ENCODE measurements around the gene CERS6. TPM values are rescaled to one million over a fixed set of nuclear protein-coding genes. Genes with fewer than 3 reads are reported as not detected.

CERS6 gene
- total RNA-seq, 1 donor from 2014 or later = 10.9 TPM

GRCh38 chr2:168510125-168510756, 54.2 kb downstream of the CERS6 start:
- Histone ChIP-seq H3K36me3 (no peaks in the 10 kb centered on the region), H3K9me3 (no peaks in the 10 kb centered on the region), H3K27me3 (no peaks in the 10 kb centered on the region), H3K4me3 (no peak overlapping the region), H3K4me1 (peaks cover 0 to 6% of the 10 kb centered on the region in 2 donors), H3K27ac (no peak overlapping the region)
- TF ChIP-seq, protein P1, sequence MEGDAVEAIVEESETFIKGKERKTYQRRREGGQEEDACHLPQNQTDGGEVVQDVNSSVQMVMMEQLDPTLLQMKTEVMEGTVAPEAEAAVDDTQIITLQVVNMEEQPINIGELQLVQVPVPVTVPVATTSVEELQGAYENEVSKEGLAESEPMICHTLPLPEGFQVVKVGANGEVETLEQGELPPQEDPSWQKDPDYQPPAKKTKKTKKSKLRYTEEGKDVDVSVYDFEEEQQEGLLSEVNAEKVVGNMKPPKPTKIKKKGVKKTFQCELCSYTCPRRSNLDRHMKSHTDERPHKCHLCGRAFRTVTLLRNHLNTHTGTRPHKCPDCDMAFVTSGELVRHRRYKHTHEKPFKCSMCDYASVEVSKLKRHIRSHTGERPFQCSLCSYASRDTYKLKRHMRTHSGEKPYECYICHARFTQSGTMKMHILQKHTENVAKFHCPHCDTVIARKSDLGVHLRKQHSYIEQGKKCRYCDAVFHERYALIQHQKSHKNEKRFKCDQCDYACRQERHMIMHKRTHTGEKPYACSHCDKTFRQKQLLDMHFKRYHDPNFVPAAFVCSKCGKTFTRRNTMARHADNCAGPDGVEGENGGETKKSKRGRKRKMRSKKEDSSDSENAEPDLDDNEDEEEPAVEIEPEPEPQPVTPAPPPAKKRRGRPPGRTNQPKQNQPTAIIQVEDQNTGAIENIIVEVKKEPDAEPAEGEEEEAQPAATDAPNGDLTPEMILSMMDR (IDR thresholded peaks at IDR 0.05) = no peak
- no peak for DNase-seq (ENCODE audit: low spot score in 2 of 2)
- intact Hi-C loops (cut with DNase I) = loop anchor here (10.0 kb wide), 1 partner anchor 125 kb away; no protein-coding TSS in a partner anchor

GRCh38 chr2:168514692-168515091, 58.6 kb downstream of the CERS6 start:
- H3K36me3 ChIP-seq = no peaks in the 10 kb centered on the region
- H3K27me3 ChIP-seq = no peaks in the 10 kb centered on the region
- H3K4me3 ChIP-seq = no peak overlapping the region
- no peak for DNase-seq (ENCODE audit: low spot score in 2 of 2)
- peaks cover 0 to 12% of the 10 kb centered on the region in 2 donors for H3K4me1 ChIP-seq
- intact Hi-C loops (cut with DNase I) = loop anchor here (2.0 to 10.0 kb wide), 3 partner anchors 58 to 267 kb away; partner anchors contain the start of genes CERS6 and STK39
- TF ChIP-seq, protein P1 (IDR thresholded peaks at IDR 0.05) = no peak
- peak overlapping the region in 1 of 2 donors; percentile 29 for H3K27ac ChIP-seq
- H3K9me3 ChIP-seq = no peaks in the 10 kb centered on the region

DNA sequence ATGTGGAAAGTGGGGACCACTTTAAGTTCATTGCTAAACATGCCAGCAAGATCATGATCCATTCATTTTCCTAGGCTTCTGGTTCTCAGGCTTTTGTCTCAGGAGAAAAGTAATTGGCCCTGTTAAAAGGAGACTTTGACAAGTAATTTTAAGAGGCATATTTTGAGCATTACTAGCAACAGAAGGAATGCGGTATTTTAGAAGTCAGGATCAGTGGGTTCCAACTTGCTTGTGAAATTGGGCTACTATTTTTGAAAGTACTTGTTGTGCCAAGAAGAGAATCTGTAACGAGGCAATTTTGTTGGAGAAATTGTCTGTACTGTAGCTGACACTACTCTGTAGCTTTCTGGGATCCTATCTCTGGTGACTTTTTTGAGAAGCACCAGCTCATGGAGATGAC, 59.4 kb downstream of the CERS6 start:
- Histone ChIP-seq H3K36me3 (no peaks in the 10 kb centered on the region), H3K27ac (peak overlapping the region; percentile 21 to 29), H3K9me3 (no peaks in the 10 kb centered on the region), H3K4me1 (peaks cover 0 to 12% of the 10 kb centered on the region in 2 donors), H3K27me3 (no peaks in the 10 kb centered on the region), H3K4me3 (no peak overlapping the region)
- no peak for DNase-seq (ENCODE audit: low spot score in 2 of 2)
- intact Hi-C loops (cut with DNase I) = loop anchor here (2.0 to 10.0 kb wide), 3 partner anchors 59 to 268 kb away; partner anchors contain the start of genes CERS6 and STK39
- TF ChIP-seq, protein P1 (IDR thresholded peaks at IDR 0.05) = no peak

GRCh38 chr2:168517816-168518215, 61.7 kb downstream of the CERS6 start:
- Histone ChIP-seq H3K4me3 (no peak overlapping the region), H3K27ac (peak overlapping the region; percentile 35 to 47), H3K27me3 (no peaks in the 10 kb centered on the region), H3K36me3 (no peaks in the 10 kb centered on the region), H3K4me1 (peaks cover 0 to 12% of the 10 kb centered on the region in 2 donors), H3K9me3 (no peaks in the 10 kb centered on the region)
- intact Hi-C loops (cut with DNase I) = loop anchor here (5.0 to 10.0 kb wide), 2 partner anchors 117 to 271 kb away; partner anchors contain the start of gene STK39
- no peak for DNase-seq (ENCODE audit: low spot score in 2 of 2)
- TF ChIP-seq, protein P1 (IDR thresholded peaks at IDR 0.05) = no peak

DNA sequence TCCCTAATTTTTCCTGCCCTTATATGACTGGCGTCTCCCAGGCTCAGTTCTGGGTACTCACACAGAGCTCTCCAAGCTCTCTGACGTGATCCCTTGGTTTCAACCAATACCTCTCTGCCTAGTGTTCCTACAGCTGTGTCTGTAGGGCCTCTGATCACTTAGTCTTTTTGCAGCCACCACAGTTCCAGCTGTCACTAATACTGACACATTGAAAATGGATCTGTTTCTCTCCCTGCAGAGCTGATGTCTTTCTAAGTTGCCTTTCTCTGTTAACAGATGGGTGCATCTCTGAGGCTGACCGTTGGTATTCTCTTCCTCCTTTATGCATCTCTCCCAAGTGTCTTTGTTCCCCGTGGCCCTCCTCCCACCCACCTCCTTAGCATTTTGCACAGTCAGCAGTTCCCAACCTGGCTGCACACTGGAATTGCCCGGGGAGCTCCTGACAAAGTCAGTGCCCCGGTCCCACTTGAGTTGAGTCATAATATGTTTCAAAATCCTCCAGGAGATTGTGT, 62.5 kb downstream of the CERS6 start:
- Histone ChIP-seq H3K4me1 (peaks cover 0 to 12% of the 10 kb centered on the region in 2 donors), H3K9me3 (no peaks in the 10 kb centered on the region), H3K27ac (peak overlapping the region; percentile 35 to 47), H3K36me3 (no peaks in the 10 kb centered on the region), H3K4me3 (peak overlapping the region in 1 of 2 donors; percentile 13), H3K27me3 (no peaks in the 10 kb centered on the region)
- TF ChIP-seq, protein P1 (IDR thresholded peaks at IDR 0.05) = no peak
- DNase-seq (ENCODE audit: low spot score in 2 of 2) = no peak
- intact Hi-C loops (cut with DNase I) = loop anchor here (5.0 to 10.0 kb wide), 2 partner anchors 116 to 271 kb away; partner anchors contain the start of gene STK39
